Cardiac fibroblast (primary cell): ENCODE data around the gene ARID1B.

ENCODE experiments used
- DNase-seq, 2 donors: peaks; one replicate each; pipeline versions ENCODE4 v3.0.0 to v3.0.0-alpha.2; 2010; ENCODE audit warnings: low read depth in 2 of 2
- H3K4me3 ChIP-seq, 2 donors: replicated peaks in 1 of 2; 1 replicate in 1 of 2; 2 replicates in 1 of 2; pipeline ENCODE4 v1.5.1; 2011; ENCODE audit warnings: low read depth in 2 of 2, low read length in 2 of 2, mild to moderate bottlenecking in 2 of 2, moderate library complexity in 1 of 2
- CTCF ChIP-seq: IDR thresholded peaks from one replicate; pipeline ENCODE4 v1.5.1; 2011; ENCODE audit warnings: low read depth, mild to moderate bottlenecking, low read length, inconsistent platforms

ARID1B gene

GRCh38 chr6:156989159-156989806, 212.1 kb downstream of the ARID1B start:
- H3K4me3 ChIP-seq, result no peak overlapping the region
- DNase-seq, result no peak
- TF ChIP-seq CTCF, result no peak

- TF ChIP-seq CTCF, result no peak
- no peak overlapping the region for H3K4me3 ChIP-seq
- peak; percentile 28 to 29 for DNase-seq
Measured at GRCh38 chr6:156992020-156992804, 215.0 kb downstream of the ARID1B start.

GRCh38 chr6:156993713-156994112, 216.5 kb downstream of the ARID1B start:
- no peak overlapping the region for H3K4me3 ChIP-seq
- no peak for TF ChIP-seq CTCF
- no peak for DNase-seq

- no peak for DNase-seq
- TF ChIP-seq CTCF, result no peak
- H3K4me3 ChIP-seq, result no peak overlapping the region
Measured at GRCh38 chr6:156994215-156995076, 217.3 kb downstream of the ARID1B start.

- no peak overlapping the region for H3K4me3 ChIP-seq
- TF ChIP-seq CTCF, result no peak
- no peak for DNase-seq
Measured at GRCh38 chr6:156995502-156995901, 218.3 kb downstream of the ARID1B start.

- H3K4me3 ChIP-seq, result no peak overlapping the region
- no peak for DNase-seq
- no peak for TF ChIP-seq CTCF
Measured at GRCh38 chr6:156996265-156996664, 219.1 kb downstream of the ARID1B start.
